HEK293 (cell line): ENCODE measurements around the gene METTL25B.

ENCODE experiments used
- CTCF ChIA-PET: fragments of 350-600 bp; formaldehyde crosslinking; extraction: SDS; loops from one replicate; lab custom pipeline; 2021; ENCODE audit warnings: antibody characterized with exemption; lab: Yijun Ruan, JAX
- POLR2A ChIA-PET: fragments of 300-600 bp; formaldehyde crosslinking; extraction: SDS; loops from one replicate; lab custom pipeline; 2020; ENCODE audit warnings: antibody characterized with exemption, inconsistent platforms; lab: Yijun Ruan, JAX
- H3K27ac ChIP-seq: fragments of 200-500 bp; sonication (Bioruptor generic); 2 replicates; pipeline ENCODE4 v1.5.1; 2014; ENCODE audit warnings: low read depth, low read length, control low read depth, inconsistent platforms; ENCODE audit errors: extremely low read depth
- H3K36me3 ChIP-seq, 2 experiments: fragments of 200-500 bp in 1 of 2; sonication (Bioruptor generic) in 1 of 2; 1 replicate in 1 of 2; 2 replicates in 1 of 2; pipeline ENCODE4 v1.5.1; 2014 to 2017; ENCODE audit warnings: inconsistent platforms in 2 of 2, low read length in 2 of 2; ENCODE audit not compliant: control insufficient read depth in 2 of 2, insufficient read depth in 1 of 2
- H3K4me1 ChIP-seq: fragments of 200-500 bp; sonication (Bioruptor generic); 2 replicates; pipeline ENCODE4 v1.5.1; 2014; ENCODE audit warnings: mild to moderate bottlenecking, low read length, inconsistent platforms; ENCODE audit not compliant: control insufficient read depth, insufficient read depth
- H3K4me3 ChIP-seq: 2 replicates; pipeline ENCODE4 v1.5.1; 2011; ENCODE audit warnings: low read depth, mild to moderate bottlenecking, control low read depth, low read length, moderate library complexity
- H3K9me3 ChIP-seq: fragments of 200-500 bp; sonication (Bioruptor generic); 2 replicates; pipeline ENCODE4 v1.5.1; 2014; ENCODE audit warnings: low read depth, low read length, inconsistent platforms; ENCODE audit not compliant: control insufficient read depth, insufficient read depth
- EGR2 ChIP-seq: fragments of 450-650 bp; formaldehyde crosslinking; IDR thresholded peaks from 2 replicates; pipeline ENCODE4 v1.5.1; 2016; ENCODE audit warnings: low read depth, missing biosample characterization, missing genetic modification characterization
- GLIS1 ChIP-seq: fragments of 450-650 bp; formaldehyde crosslinking; IDR thresholded peaks from 2 replicates; pipeline ENCODE4 v1.5.1; 2016; ENCODE audit warnings: missing biosample characterization, missing genetic modification characterization
- GLIS2 ChIP-seq: fragments of 450-650 bp; formaldehyde crosslinking; IDR thresholded peaks from 2 replicates; pipeline ENCODE4 v1.5.1; 2016; ENCODE audit warnings: missing biosample characterization, missing genetic modification characterization
- INSM2 ChIP-seq: fragments of 450-650 bp; formaldehyde crosslinking; IDR thresholded peaks from 2 replicates; pipeline ENCODE4 v1.5.1; 2016; ENCODE audit warnings: missing biosample characterization, missing genetic modification characterization
- KLF9 ChIP-seq: fragments of 450-650 bp; formaldehyde crosslinking; IDR thresholded peaks from 2 replicates; pipeline ENCODE4 v1.5.1; 2016; ENCODE audit warnings: missing biosample characterization, missing genetic modification characterization, low read depth
- PRDM10 ChIP-seq: fragments of 450-650 bp; formaldehyde crosslinking; IDR thresholded peaks from 2 replicates; pipeline ENCODE4 v1.5.1; 2016; ENCODE audit warnings: missing biosample characterization, missing genetic modification characterization
- SP2 ChIP-seq: fragments of 450-650 bp; formaldehyde crosslinking; IDR thresholded peaks from 2 replicates; pipeline ENCODE4 v1.5.1; 2016; ENCODE audit warnings: missing biosample characterization, missing genetic modification characterization
- SP3 ChIP-seq: fragments of 450-650 bp; formaldehyde crosslinking; IDR thresholded peaks from 2 replicates; pipeline ENCODE4 v1.5.1; 2016; ENCODE audit warnings: missing biosample characterization, missing genetic modification characterization
- ZBTB26 ChIP-seq: fragments of 450-650 bp; formaldehyde crosslinking; optimal IDR thresholded peaks from 2 replicates; pipeline ENCODE3; 2016; ENCODE audit warnings: missing biosample characterization, mild to moderate bottlenecking, missing genetic modification characterization
- ZEB2 ChIP-seq: fragments of 450-650 bp; formaldehyde crosslinking; IDR thresholded peaks from 2 replicates; pipeline ENCODE4 v1.5.1; 2016; ENCODE audit warnings: missing biosample characterization, missing genetic modification characterization
- ZFHX2 ChIP-seq: fragments of 450-650 bp; formaldehyde crosslinking; conservative IDR thresholded peaks from 2 replicates; pipeline ENCODE4 v1.5.1; 2016; ENCODE audit warnings: missing biosample characterization, missing genetic modification characterization
- ZFP69B ChIP-seq: fragments of 450-650 bp; formaldehyde crosslinking; IDR thresholded peaks from 2 replicates; pipeline ENCODE4 v1.5.1; 2016; ENCODE audit warnings: missing biosample characterization, missing genetic modification characterization
- ZNF146 ChIP-seq: fragments of 450-650 bp; formaldehyde crosslinking; IDR thresholded peaks from 2 replicates; pipeline ENCODE4 v1.5.1; 2016; ENCODE audit warnings: missing biosample characterization, missing genetic modification characterization
- ZNF2 ChIP-seq: fragments of 450-650 bp; formaldehyde crosslinking; IDR thresholded peaks from 2 replicates; pipeline ENCODE4 v1.5.1; 2016; ENCODE audit warnings: missing biosample characterization, missing genetic modification characterization
- ZNF362 ChIP-seq: fragments of 450-650 bp; formaldehyde crosslinking; IDR thresholded peaks from 2 replicates; pipeline ENCODE4 v1.5.1; 2016; ENCODE audit warnings: missing biosample characterization, missing genetic modification characterization
- ZNF398 ChIP-seq: fragments of 450-650 bp; formaldehyde crosslinking; IDR thresholded peaks from 2 replicates; pipeline ENCODE4 v1.5.1; 2017; ENCODE audit warnings: missing biosample characterization, missing genetic modification characterization
- ZNF404 ChIP-seq: fragments of 450-650 bp; formaldehyde crosslinking; IDR thresholded peaks from 2 replicates; pipeline ENCODE4 v1.5.1; 2017; ENCODE audit warnings: missing biosample characterization, missing genetic modification characterization
- ZNF501 ChIP-seq: fragments of 450-650 bp; formaldehyde crosslinking; IDR thresholded peaks from 2 replicates; pipeline ENCODE4 v1.5.1; 2016; ENCODE audit warnings: missing biosample characterization, missing genetic modification characterization
- ZNF692 ChIP-seq: fragments of 450-650 bp; formaldehyde crosslinking; IDR thresholded peaks from 2 replicates; pipeline ENCODE4 v1.5.1; 2016; ENCODE audit warnings: missing biosample characterization, missing genetic modification characterization
- ZNF76 ChIP-seq: fragments of 450-650 bp; formaldehyde crosslinking; IDR thresholded peaks from 2 replicates; pipeline ENCODE4; 2016; ENCODE audit warnings: low read depth, missing biosample characterization, missing genetic modification characterization, borderline replicate concordance
- ZSCAN16 ChIP-seq: fragments of 450-650 bp; formaldehyde crosslinking; IDR thresholded peaks from 2 replicates; pipeline ENCODE4 v1.5.1; 2016; ENCODE audit warnings: missing biosample characterization, missing genetic modification characterization

Gene METTL25B

GRCh38 chr1:156727926-156728598 lies at the start of gene METTL25B:
Gene METTL25B (plus strand): TSS chr1:156728469. CDS start chr1:156729105, 636 bp downstream.
- Histone ChIP-seq H3K4me3 (peak within 1 kb of the TSS; percentile 85), H3K4me1 (peaks cover 7% of the 10 kb centered on the region), H3K27ac (peak within 1 kb of the TSS; percentile 72), H3K36me3 (peaks cover 0 to 57% of the 10 kb centered on the region in 2 experiments; a peak in 1 of 3 replicates), H3K9me3 (no peaks in the 10 kb centered on the region)
- CTCF ChIA-PET: interaction anchor here (0.6 to 10.1 kb wide), 18 partner anchors 12 to 200 kb away, joined by 3 to 526 read pairs (median 12); partner anchors contain the start of genes CRABP2, INSRR, MRPL24 and NES
- POLR2A ChIA-PET: interaction anchor here (0.6 to 4.8 kb wide), 35 partner anchors 9 to 200 kb away, joined by 3 to 84 read pairs (median 4); partner anchors contain the start of genes HAPLN2, HDGF, MRPL24 and NES
- TF ChIP-seq KLF9 (tag by site-specific recombination) (peak; percentile 13; the same call in 1 of the 2 replicates), ZNF398 (tag by site-specific recombination) (peak; percentile 36; the same call in 1 of the 2 replicates), GLIS1 (tag by site-specific recombination) (peak; percentile 77), ZNF362 (no peak), ZNF146 (0 out of 2 replicates have a peak, but pooled peaks have one; percentile 18), SP3 (tag by site-specific recombination) (no peak), ZSCAN16 (tag by site-specific recombination) (no peak), ZNF2 (tag by site-specific recombination) (0 out of 2 replicates have a peak, but pooled peaks have one; percentile 43), ZFP69B (tag by site-specific recombination) (0 out of 2 replicates have a peak, but pooled peaks have one; percentile 13), EGR2 (peak; percentile 26; the same call in 1 of the 2 replicates), SP2 (peak; percentile 62; the same call in 1 of the 2 replicates), ZNF692 (0 out of 2 replicates have a peak, but pooled peaks have one; percentile 18), PRDM10 (peak; percentile 15; the same call in 1 of the 2 replicates), GLIS2 (peak; percentile 86), ZEB2 (peak; percentile 53; the same call in 1 of the 2 replicates), ZFHX2 (tag by site-specific recombination) (0 out of 2 replicates have a peak, but pooled peaks have one; percentile 24), ZBTB26 (peak; percentile 79), ZNF76 (tag by site-specific recombination) (peak; percentile 65), ZNF404 (tag by site-specific recombination) (no peak), ZNF501 (0 out of 2 replicates have a peak, but pooled peaks have one; percentile 48), INSM2 (peak; percentile 30; the same call in 1 of the 2 replicates)
